GM18505 (cell line): ENCODE measurements around the gene GABRP.

Source experiments
- ATAC-seq: cut with Tn5 transposase; IDR thresholded peaks from one replicate; pipeline ENCODE4 v1.9.1; 2021; ENCODE audit not compliant: unreplicated experiment
- POLR2A ChIP-seq: IDR thresholded peaks from 4 replicates; pipeline ENCODE4 v1.6.1; 2011; ENCODE audit warnings: borderline replicate concordance; ENCODE audit not compliant: insufficient read depth, insufficient read length; ENCODE audit errors: extremely low read depth

GABRP gene

DNA sequence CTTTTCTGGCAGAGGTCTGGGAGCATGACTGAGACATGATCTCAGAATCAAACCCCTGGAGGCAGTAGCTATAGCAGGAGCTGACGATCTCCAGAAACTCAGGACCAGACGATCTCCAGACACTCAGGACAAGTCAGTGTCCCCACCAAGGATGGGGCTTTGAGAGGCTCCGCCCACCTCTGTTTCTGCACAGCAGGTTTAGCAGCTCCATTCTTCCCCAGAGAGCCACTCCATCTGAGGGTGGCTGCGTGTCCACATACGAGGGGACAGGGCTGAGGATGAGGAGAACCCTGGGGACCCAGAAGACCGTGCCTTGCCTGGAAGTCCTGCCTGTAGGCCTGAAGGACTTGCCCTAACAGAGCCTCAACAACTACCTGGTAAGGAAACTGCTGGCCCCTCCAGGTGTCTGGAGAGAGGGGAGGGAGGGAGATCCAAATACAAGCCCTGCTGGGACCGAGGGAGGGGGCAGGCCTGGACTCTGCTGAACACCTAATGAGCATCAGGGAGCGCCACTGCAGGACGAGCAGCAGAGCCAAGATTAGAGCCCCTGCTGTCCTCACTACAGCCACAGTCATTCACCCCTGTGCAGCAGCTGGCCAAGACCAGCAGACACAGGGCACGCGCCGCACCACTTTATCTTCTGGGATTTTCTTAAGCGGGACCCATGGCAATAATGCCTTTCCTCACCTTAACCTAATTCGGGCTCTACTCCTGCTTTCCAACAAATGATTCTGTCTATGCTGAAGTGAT is at the start of gene GABRP:
Gene GABRP, plus strand, starts transcription at position 228 of the 750 bp plus-strand sequence. CDS start 4,891 bp downstream, outside the sequence.
- ATAC-seq: no peak
- no peak for TF ChIP-seq POLR2A

- no peak for TF ChIP-seq POLR2A
- no peak for ATAC-seq
These were observed 46.6 kb upstream of the GABRP start for GRCh38 chr5:170736966-170737365.

DNA sequence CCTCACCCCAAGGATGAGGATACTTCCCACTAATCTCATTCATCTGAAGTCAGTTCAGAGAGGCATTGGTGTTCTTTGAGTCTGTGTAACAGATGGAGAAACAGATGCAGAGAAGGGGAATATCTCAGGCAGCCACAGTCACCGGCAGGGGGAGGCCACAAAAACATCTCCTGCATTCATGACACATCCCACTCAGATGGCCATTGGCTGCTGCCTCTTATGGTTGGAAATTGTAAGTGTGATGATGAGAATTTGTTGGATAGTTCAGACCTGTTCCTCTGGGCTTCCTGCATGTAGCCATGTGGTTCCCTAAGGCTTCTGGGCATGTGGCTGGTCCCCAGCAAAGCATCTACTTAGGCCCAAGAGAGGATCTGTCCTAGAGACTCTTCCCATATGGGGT is 45.9 kb upstream of the GABRP start:
- no peak for ATAC-seq

GRCh38 chr5:170738840-170739239 is 44.7 kb upstream of the GABRP start:
- no peak for ATAC-seq
- no peak for TF ChIP-seq POLR2A

More for the DNA sequence above, 45.9 kb upstream of the GABRP start:
- TF ChIP-seq POLR2A: no peak

- TF ChIP-seq POLR2A: no peak
- ATAC-seq: no peak
These were observed 44.1 kb upstream of the GABRP start for GRCh38 chr5:170739446-170739845.

- ATAC-seq: no peak
- no peak for TF ChIP-seq POLR2A
These were observed 42.8 kb upstream of the GABRP start for GRCh38 chr5:170740551-170741205.

DNA sequence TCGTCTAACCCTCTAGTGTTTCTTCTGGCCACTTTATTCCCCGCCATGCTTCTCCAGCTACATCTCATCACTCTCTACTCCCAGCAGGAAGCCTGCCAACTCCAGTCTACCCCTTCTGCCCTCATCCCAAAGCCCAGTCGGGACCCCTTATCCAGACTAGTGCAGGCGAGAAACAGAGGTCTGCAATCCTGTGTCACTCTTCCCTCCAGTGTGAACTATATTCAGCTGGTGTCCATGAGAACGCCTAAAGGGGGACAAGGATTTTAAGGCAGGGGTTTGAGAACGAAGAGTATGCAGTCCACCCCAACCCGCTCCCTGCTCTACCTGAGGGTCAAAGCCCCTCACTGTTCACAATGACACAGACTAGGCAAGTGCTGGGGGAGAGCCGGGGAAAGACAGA is 41.7 kb upstream of the GABRP start:
- no peak for TF ChIP-seq POLR2A
- no peak for ATAC-seq

GRCh38 chr5:170743876-170744212 is 39.7 kb upstream of the GABRP start:
- TF ChIP-seq POLR2A: no peak
- no peak for ATAC-seq

- no peak for ATAC-seq
These were observed 37.9 kb upstream of the GABRP start for GRCh38 chr5:170745481-170746071.

GRCh38 chr5:170746075-170746960 is 37.2 kb upstream of the GABRP start:
- TF ChIP-seq POLR2A: no peak

More at GRCh38 chr5:170745481-170746071, 37.9 kb upstream of the GABRP start:
- TF ChIP-seq POLR2A: no peak

GRCh38 chr5:170746961-170747340 is 36.6 kb upstream of the GABRP start:
- TF ChIP-seq POLR2A: no peak
- no peak for ATAC-seq

More at GRCh38 chr5:170746075-170746960, 37.2 kb upstream of the GABRP start:
- ATAC-seq: no peak

DNA sequence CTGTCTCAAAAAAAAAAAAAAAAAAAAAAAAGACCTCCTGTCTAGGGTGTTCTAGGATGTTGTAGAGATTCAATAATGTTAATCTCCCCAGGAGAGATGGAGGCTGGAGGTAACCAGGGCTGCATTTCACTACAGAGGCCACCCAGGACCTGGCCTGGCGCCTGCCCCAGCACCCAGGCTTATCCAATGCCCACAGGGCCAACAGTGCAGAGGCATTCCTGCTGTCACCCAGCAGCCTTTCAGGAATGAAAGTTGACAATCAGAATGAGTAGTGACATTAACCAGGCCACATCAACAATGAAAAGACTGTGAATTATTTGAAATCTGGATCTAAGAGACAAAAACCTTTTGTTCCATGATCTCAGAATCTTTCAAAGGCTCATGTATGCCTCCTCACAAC is 36.2 kb upstream of the GABRP start:
- ATAC-seq: no peak
- no peak for TF ChIP-seq POLR2A

GRCh38 chr5:170747851-170748250 is 35.7 kb upstream of the GABRP start:
- ATAC-seq: no peak
- no peak for TF ChIP-seq POLR2A
